PC-9 (cell line): ENCODE data around the gene RNF183. TPM values are rescaled to one million over a fixed set of nuclear protein-coding genes. Genes with fewer than 3 reads are reported as not detected.

Source experiments
- BruUV-seq: library from RNA; stranded (reverse); fragments of 400-500 nt; replicated peaks from 2 replicates; lab custom pipeline; 2021; lab: Mats Ljungman, UMichigan
- CTCF ChIA-PET: fragments of 300-600 bp; sonication (Branson Sonifier 250); formaldehyde crosslinking; loops from one replicate; lab custom pipeline; 2022; ENCODE audit warnings: antibody characterized with exemption; lab: Charles Lee
- POLR2A ChIA-PET: fragments of 300-600 bp; sonication (Branson Sonifier 250); formaldehyde crosslinking; loops from one replicate; lab custom pipeline; 2022; ENCODE audit warnings: antibody characterized with exemption; ENCODE audit not compliant: unreplicated experiment; lab: Charles Lee
- DNase-seq, 2 experiments: peaks; one replicate each; pipeline versions ENCODE4 v3.0.0 to v3.0.0-alpha.2; 2015 to 2022; ENCODE audit warnings: mixed read lengths in 1 of 2
- H2AFZ ChIP-seq: fragments of 200-600 bp; sonication (generic); 2 replicates; pipeline ENCODE4 v1.8.1; 2017; ENCODE audit warnings: antibody characterized with exemption
- H3F3A ChIP-seq: fragments of 200-600 bp; sonication (generic); 2 replicates; pipeline ENCODE4 v1.8.1; 2017; ENCODE audit warnings: antibody characterized with exemption, mild to moderate bottlenecking, low read depth; ENCODE audit not compliant: insufficient read depth
- H3K27ac ChIP-seq: fragments of 200-600 bp; sonication (generic); 2 replicates; pipeline ENCODE4 v1.6.1; 2016; ENCODE audit warnings: mixed run types
- H3K27me3 ChIP-seq: fragments of 200-600 bp; sonication (generic); 2 replicates; pipeline ENCODE4 v1.6.1; 2016; ENCODE audit warnings: low read depth, mixed run types; ENCODE audit not compliant: insufficient read depth
- H3K36me3 ChIP-seq: fragments of 200-600 bp; sonication (generic); 2 replicates; pipeline ENCODE4 v1.6.1; 2016; ENCODE audit warnings: low read depth, mixed run types
- H3K4me1 ChIP-seq: fragments of 200-600 bp; sonication (generic); replicated peaks from 2 replicates; pipeline ENCODE4 v1.6.1; 2016; ENCODE audit warnings: mixed run types; ENCODE audit not compliant: insufficient read depth
- H3K4me2 ChIP-seq: fragments of 200-600 bp; sonication (generic); 2 replicates; pipeline ENCODE4 v1.6.1; 2017; ENCODE audit warnings: mixed run types
- H3K4me3 ChIP-seq: fragments of 200-600 bp; sonication (generic); 2 replicates; pipeline ENCODE4 v1.6.1; 2016; ENCODE audit warnings: mixed run types
- H3K79me2 ChIP-seq: fragments of 200-600 bp; sonication (generic); 2 replicates; pipeline ENCODE4 v1.6.1; 2017; ENCODE audit warnings: low read depth, mixed run types
- H3K9me2 ChIP-seq: fragments of 200-600 bp; sonication (generic); 2 replicates; pipeline ENCODE4 v1.8.1; 2017; ENCODE audit warnings: mild to moderate bottlenecking; ENCODE audit not compliant: insufficient read depth
- H3K9me3 ChIP-seq: fragments of 200-600 bp; sonication (generic); 2 replicates; pipeline ENCODE4 v1.8.1; 2016; ENCODE audit warnings: low read depth; ENCODE audit not compliant: insufficient read depth
- H4K20me1 ChIP-seq: fragments of 200-600 bp; sonication (generic); 2 replicates; pipeline ENCODE4 v1.8.1; 2017; ENCODE audit not compliant: insufficient read depth
- EZH2 ChIP-seq: fragments of 200-600 bp; sonication (generic); IDR thresholded peaks from 2 replicates; pipeline ENCODE4 v1.8.0; 2017; ENCODE audit warnings: antibody characterized with exemption, low read depth
- intact Hi-C: fragments of 100-400 bp; cut with micrococcal nuclease; formaldehyde crosslinking; loops from one replicate; pipeline ENCODE4 v1.10.0; 2022; ENCODE audit not compliant: unreplicated experiment
- total RNA-seq: library from RNA; stranded (reverse); gene quantifications from 2 replicates; pipeline ENCODE4 v1.2.3, GENCODE V29; 2021
- TF ChIP-seq, protein P1 (sequence below): fragments of 200-600 bp; sonication (generic); conservative IDR thresholded peaks from 2 replicates; pipeline ENCODE4 v1.6.1; 2017; ENCODE audit warnings: mixed run types, antibody characterized with exemption, mild to moderate bottlenecking, moderate library complexity

RNF183 gene
- total RNA-seq, 1 experiment from 2014 or later, result 0.92 TPM

DNA sequence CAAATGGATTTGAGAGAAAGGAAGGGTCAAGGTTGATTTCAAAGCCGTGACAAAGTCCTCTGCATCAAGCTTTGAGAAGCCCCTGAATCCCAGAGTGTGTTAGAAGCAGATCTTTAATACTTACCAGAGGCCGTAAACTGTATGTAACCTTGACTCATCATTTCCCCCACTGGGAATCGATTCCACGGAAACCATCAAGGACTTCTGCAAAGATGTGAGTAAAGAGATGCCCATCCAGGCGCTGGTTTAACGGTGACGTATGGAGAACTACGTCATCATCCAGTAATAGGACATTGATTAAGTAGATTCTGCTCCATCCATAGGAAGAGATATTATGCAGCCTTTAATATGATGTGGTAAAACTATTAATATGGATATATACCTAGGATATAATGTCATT, 1.6 kb downstream of the RNF183 start:
- Histone ChIP-seq H3F3A (no peaks in the 10 kb centered on the region), H4K20me1 (no peaks in the 10 kb centered on the region), H3K4me2 (no peak overlapping the region), H3K27me3 (no peaks in the 10 kb centered on the region), H3K9me2 (no peaks in the 10 kb centered on the region), H3K4me3 (no peak overlapping the region), H3K9me3 (no peaks in the 10 kb centered on the region), H3K36me3 (no peaks in the 10 kb centered on the region), H3K79me2 (no peaks in the 10 kb centered on the region), H2AFZ (no peak overlapping the region), H3K4me1 (no peaks in the 10 kb centered on the region), H3K27ac (no peak overlapping the region)
- no peak for DNase-seq
- ChIA-PET POLR2A (no interaction called here), CTCF (no interaction called here)
- TF ChIP-seq, protein P1, sequence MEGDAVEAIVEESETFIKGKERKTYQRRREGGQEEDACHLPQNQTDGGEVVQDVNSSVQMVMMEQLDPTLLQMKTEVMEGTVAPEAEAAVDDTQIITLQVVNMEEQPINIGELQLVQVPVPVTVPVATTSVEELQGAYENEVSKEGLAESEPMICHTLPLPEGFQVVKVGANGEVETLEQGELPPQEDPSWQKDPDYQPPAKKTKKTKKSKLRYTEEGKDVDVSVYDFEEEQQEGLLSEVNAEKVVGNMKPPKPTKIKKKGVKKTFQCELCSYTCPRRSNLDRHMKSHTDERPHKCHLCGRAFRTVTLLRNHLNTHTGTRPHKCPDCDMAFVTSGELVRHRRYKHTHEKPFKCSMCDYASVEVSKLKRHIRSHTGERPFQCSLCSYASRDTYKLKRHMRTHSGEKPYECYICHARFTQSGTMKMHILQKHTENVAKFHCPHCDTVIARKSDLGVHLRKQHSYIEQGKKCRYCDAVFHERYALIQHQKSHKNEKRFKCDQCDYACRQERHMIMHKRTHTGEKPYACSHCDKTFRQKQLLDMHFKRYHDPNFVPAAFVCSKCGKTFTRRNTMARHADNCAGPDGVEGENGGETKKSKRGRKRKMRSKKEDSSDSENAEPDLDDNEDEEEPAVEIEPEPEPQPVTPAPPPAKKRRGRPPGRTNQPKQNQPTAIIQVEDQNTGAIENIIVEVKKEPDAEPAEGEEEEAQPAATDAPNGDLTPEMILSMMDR, result no peak
- TF ChIP-seq EZH2, result no peak
- intact Hi-C loops, result no loop called here
- BruUV-seq, result no TSS peak

DNA sequence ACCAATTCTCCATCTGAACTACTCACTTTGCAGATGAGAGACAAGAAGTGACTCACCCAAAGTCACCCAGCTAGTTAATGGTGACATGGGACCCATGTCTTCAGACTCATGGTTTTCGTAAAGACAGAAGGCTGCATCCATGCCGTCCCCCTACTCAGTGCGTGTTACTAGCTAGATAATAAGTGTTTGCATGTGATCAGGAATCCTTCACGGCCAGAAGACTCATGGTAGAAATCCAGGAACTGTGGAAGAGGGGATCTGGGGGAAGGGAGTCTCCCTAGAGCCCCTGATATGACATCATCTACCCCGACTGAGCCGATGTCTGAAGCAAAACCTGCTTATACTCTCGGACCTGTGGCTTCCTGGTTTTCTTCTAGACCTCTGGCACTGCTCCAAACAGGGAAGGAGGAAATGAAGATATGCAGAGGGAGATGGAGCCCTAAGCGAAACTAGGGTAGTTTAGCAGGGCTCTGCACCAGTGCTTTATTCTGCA, 3.3 kb downstream of the RNF183 start:
- H3K79me2 ChIP-seq, result no peaks in the 10 kb centered on the region
- H3K27ac ChIP-seq, result no peak overlapping the region
- POLR2A ChIA-PET, result no interaction called here
- no peak overlapping the region for H2AFZ ChIP-seq
- no peaks in the 10 kb centered on the region for H3K27me3 ChIP-seq
- no peaks in the 10 kb centered on the region for H3K9me2 ChIP-seq
- H3K9me3 ChIP-seq, result no peaks in the 10 kb centered on the region
- no TSS peak for BruUV-seq
- peak in 1 of 2 experiments; percentile 17 for DNase-seq
- no peaks in the 10 kb centered on the region for H3K36me3 ChIP-seq
- no peak for TF ChIP-seq EZH2
- TF ChIP-seq, protein P1, result no peak
- CTCF ChIA-PET, result no interaction called here
- H3K4me2 ChIP-seq, result peak overlapping the region; percentile 18; the same call in 1 of the 2 replicates
- no peaks in the 10 kb centered on the region for H4K20me1 ChIP-seq
- intact Hi-C loops, result no loop called here
- no peak overlapping the region for H3K4me3 ChIP-seq
- H3K4me1 ChIP-seq, result no peaks in the 10 kb centered on the region
- H3F3A ChIP-seq, result peaks cover 6% of the 10 kb centered on the region; the same call in 1 of the 2 replicates

DNA sequence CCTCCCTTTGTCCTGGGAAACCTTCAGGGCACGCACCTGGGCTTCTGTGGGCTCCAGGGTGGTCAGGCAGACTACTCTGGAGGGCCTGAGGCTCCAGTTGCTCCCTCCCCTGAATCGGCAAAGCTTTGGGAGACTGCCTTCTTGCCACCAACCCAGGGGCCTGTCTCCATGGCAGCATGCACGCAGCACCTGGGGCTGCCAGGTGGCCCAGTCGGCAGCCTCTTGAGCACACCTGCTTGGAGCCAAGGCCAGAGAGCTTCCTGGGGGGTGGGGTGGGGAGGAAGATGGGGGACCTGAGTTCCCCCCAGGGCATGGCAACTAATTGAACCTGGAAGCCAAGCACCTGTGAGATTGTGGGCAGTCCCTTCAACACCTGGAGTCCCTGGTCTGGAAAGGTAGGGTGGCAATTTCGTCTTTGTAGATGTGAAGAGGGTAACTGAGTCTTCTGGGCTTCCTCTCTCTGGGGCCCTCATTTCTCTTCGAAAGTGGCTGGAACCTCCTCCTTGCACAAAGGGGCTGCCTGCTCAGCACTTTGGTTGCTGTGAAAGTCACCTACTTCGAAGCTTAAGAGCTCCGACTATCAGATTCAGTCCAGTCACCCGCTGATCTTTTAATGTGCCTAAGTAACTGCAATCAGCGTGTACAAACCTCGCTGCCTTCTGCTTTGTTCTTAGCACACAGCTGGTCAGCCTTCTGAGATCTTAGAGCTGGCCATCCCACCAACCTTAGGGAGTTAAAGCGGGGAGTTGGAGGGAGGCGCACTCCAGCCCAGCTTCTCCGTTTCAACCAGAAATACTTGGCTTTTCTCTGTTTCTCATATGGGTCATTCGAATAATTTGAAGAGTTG, 4.0 kb downstream of the RNF183 start:
- no peak overlapping the region for H3K4me2 ChIP-seq
- no TSS peak for BruUV-seq
- no peaks in the 10 kb centered on the region for H3K9me2 ChIP-seq
- H3K79me2 ChIP-seq, result no peaks in the 10 kb centered on the region
- no peak overlapping the region for H2AFZ ChIP-seq
- intact Hi-C loops, result no loop called here
- no peak for TF ChIP-seq EZH2
- TF ChIP-seq, protein P1, result no peak
- H3K4me3 ChIP-seq, result no peak overlapping the region
- H3K9me3 ChIP-seq, result no peaks in the 10 kb centered on the region
- peaks cover 6% of the 10 kb centered on the region; the same call in 1 of the 2 replicates for H3F3A ChIP-seq
- no peaks in the 10 kb centered on the region for H3K4me1 ChIP-seq
- no peak for DNase-seq
- ChIA-PET CTCF (interaction anchor here (0.7 kb wide), 1 partner anchor 162 kb away, joined by 7 read pairs; no protein-coding TSS in a partner anchor), POLR2A (no interaction called here)
- no peaks in the 10 kb centered on the region for H3K27me3 ChIP-seq
- H3K27ac ChIP-seq, result no peak overlapping the region
- H4K20me1 ChIP-seq, result no peaks in the 10 kb centered on the region
- no peaks in the 10 kb centered on the region for H3K36me3 ChIP-seq
